ENCODE results near the gene GRIK5.

DNA sequence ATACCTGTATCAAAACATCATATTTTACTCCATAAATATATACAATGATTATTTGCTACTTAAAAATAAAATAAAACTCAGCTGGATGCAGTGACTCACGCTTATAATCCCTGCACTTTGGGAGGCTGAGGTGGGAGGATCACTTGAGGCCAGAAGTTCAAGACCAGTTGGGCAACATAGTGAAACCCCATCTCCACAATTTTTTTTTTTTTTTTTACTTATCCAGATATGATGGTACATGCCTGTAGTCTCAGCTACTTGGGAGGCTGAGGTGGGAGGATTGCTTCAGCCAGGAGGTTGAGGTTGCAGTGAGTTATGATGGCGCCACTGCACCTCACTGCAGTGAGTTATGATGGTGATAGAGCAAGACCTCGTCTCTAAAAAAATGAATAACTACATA, 39.9 kb upstream of the GRIK5 start:
- no peak for TF ChIP-seq POLR2A (IDR thresholded peaks at IDR 0.05)
- TF ChIP-seq, protein P1, sequence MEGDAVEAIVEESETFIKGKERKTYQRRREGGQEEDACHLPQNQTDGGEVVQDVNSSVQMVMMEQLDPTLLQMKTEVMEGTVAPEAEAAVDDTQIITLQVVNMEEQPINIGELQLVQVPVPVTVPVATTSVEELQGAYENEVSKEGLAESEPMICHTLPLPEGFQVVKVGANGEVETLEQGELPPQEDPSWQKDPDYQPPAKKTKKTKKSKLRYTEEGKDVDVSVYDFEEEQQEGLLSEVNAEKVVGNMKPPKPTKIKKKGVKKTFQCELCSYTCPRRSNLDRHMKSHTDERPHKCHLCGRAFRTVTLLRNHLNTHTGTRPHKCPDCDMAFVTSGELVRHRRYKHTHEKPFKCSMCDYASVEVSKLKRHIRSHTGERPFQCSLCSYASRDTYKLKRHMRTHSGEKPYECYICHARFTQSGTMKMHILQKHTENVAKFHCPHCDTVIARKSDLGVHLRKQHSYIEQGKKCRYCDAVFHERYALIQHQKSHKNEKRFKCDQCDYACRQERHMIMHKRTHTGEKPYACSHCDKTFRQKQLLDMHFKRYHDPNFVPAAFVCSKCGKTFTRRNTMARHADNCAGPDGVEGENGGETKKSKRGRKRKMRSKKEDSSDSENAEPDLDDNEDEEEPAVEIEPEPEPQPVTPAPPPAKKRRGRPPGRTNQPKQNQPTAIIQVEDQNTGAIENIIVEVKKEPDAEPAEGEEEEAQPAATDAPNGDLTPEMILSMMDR (IDR thresholded peaks at IDR 0.05), result no peak
